Left lobe of liver (tissue), 2 donors: ENCODE results near the gene TGFB1I1. TPM values are rescaled to one million over a fixed set of nuclear protein-coding genes. Genes with fewer than 3 reads are reported as not detected.
"Not testable (repeated sequence)": the region's sequence is repeated elsewhere in the genome, so short reads cannot be mapped to it uniquely, and the experiment has no call there.

Experiments used
- ATAC-seq: fragments of 200-7000 bp; cut with Tn5 transposase; one replicate; pipeline ENCODE4 v1.9.1; 2020; ENCODE audit warnings: mild to moderate bottlenecking, moderate library complexity
- DNase-seq: peaks from one replicate; pipeline ENCODE4 v3.0.0-alpha.2; 2020; ENCODE audit warnings: low spot score
- total RNA-seq: library from RNA; stranded (reverse); gene quantifications from one replicate; pipeline ENCODE4 v1.2.1, GENCODE V29; 2021
- donor health status: DM: no; HTN: no; CAD: no; lungs with moderate emphysema.
- donor health status: DM: no; HTN: yes; CAD: no.

The TGFB1I1 gene
- total RNA-seq: 3.1 TPM

DNA sequence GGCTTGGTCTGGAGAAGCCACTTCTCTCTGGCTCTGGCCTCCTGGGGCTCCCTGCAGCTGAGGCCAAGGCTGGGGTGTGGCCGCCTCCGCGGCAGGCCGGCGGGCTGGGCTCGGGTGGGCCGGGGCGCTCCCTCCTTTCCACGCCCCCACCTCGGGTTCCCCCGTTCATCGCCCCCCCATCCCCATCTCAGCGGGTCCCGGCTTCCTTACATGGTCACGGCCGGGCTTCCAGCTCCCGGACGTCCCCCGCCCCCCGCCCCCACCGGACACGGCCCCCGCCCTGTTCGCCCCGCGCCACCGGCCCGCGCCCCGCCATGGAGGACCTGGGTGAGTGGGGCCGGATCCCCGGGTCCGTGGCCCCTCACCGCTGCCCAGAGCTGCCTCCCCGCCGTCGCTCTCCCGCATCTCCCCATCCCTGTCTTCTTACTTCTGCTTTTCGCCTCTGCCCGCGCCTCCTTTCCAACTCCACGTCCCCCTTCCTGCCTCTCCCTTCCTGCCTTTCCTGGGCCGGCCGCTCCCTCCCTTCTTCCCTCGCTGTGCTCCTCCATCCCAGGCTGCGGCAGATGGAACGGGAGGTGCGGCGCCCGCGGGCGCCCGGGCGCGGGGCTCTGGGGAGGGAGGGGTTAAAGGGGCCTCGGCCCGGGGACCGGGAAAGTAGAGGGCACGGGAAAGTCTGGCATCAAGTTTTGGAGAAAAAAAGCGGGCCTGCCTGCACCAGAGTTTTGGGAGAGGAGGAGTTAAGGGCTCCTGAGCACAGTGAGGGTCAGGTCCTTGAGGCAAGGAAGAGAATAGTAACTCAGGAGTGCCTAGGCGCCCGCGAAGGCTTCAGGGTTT, at the start of gene TGFB1I1:
TSS of gene TGFB1I1 (plus strand) at position 278 of the 834 bp plus-strand sequence. CDS start at position 315, 37 bp downstream.
- peak; percentile 3 for ATAC-seq
- DNase-seq: no peak

GRCh38 chr16:31423241-31423640, 48.7 kb upstream of the TGFB1I1 start:
- DNase-seq (no peak), ATAC-seq (no peak)

GRCh38 chr16:31423801-31424200, 48.2 kb upstream of the TGFB1I1 start:
- ATAC-seq: no peak
- no peak for DNase-seq

DNA sequence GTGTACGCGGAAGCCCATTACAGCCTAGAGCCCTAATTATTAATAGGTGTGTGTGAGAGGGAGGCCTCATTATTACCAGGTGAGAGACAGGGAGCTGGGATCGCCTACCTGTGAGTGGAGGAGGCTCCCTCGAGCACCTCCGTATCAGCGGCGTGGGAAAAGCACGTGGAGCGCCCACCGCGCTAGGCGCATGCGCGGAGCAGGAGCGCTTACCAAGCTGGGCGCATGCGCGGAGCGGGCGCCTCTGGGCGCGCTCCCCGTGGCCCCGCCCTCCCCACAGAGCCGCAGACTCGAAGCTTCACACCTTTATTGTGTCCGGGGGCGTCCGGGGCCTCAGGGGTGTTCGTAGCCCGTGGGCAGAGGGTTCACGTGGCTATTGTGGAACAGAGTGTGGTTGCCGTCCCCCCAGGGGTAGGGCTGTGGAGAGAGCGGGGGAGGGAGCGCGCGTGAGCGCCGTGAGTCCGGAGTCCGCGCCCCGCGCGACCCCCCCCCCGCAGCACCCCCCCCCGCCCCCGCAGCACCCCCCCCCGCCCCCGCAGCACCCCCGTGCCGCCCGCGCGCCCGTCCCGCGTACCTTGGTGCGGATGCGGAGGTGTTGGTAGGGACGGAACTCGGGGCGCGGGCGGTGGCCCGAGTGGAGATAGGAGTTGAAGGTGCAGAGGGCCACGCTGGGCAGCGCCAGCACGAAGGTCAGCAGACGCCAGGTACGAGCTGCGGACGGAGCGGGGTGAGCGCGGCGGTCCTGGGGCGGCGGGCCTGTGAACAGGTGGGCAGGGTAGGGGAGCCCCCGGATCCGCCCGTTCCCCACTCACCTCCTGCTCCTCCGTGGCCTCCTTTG, 44.3 kb upstream of the TGFB1I1 start:
- peak; percentile 82 for ATAC-seq
- peak; percentile 75 for DNase-seq

GRCh38 chr16:31428279-31428597, 43.7 kb upstream of the TGFB1I1 start, which contains the start of gene COX6A2:
Gene COX6A2, minus strand, starts transcription at chr16:31428360. Its CDS starts 35 bp downstream, at chr16:31428325.
- peak; percentile 56 for ATAC-seq
- DNase-seq: no peak

GRCh38 chr16:31428638-31429247, 43.2 kb upstream of the TGFB1I1 start:
- no peak for DNase-seq
- ATAC-seq: peak; percentile 8

GRCh38 chr16:31429314-31429713, 42.6 kb upstream of the TGFB1I1 start:
- ATAC-seq (no peak), DNase-seq (no peak)

GRCh38 chr16:31429796-31430195, 42.2 kb upstream of the TGFB1I1 start:
- no peak for DNase-seq
- no peak for ATAC-seq

GRCh38 chr16:31430380-31431052, 41.4 kb upstream of the TGFB1I1 start:
- DNase-seq: no peak
- ATAC-seq: no peak

DNA sequence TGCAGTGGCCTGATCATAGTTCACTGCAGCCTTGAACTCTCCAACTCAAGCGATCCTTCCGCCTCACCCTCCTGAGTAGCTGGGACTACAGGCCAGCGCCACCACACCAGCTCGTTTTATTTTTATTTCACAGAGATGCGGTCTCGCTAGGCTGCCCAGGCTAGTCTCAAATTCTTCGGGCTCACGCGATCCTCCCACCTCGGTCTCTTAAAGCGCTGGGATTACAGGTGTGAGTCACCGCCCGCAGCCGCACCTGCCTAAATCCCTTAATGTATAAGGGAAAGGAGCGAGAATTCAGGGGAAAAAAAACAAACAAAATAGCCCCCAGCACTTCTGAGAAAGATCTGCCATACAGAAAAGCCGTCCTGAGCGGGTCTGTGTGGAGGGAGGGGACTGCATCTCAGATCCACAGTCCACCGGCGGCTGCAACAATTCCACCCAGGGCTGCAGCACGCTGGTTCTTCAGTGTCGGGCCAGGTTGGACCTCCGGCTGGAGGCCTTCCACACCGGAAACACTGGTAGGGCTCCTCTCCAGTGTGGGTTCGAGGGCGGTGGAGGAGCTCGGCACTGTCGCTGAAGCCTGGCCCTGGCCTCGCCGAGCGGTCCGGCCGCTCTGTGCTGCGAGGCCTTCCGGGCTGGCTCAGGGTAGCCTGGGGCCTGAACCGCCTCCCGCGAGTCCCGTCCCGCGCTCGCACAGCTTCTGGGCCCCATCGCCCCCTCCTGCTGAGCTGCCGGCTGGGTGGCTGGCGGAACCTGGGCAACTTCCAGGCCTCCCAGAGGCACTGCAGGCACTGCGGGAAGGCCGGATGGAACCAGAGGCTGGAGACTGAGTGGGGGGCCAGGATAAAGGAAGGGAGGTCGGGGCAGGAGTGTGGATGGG, 36.4 kb upstream of the TGFB1I1 start:
- ATAC-seq (no peak), DNase-seq (no peak)

GRCh38 chr16:31436221-31437045, 35.5 kb upstream of the TGFB1I1 start:
- DNase-seq (no peak), ATAC-seq (no peak)

DNA sequence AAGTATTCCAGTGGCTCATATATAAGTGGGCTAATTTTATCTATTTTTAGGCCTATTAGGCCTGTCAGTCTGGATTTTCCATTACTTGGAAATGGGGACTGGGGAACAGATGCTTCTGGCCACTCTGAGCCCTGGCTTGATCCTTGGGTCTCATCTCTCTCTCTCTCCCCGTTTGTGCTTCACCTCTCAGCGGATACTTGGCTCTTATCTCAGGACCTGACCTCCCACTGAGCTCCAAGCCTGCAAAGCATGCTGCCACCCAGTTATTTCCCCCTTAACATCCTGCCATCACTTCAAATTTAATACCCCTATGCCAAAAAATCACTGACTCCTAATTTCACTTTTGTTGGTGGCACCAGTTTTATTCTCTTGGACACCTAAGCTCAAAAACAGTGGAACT, 33.5 kb upstream of the TGFB1I1 start:
- ATAC-seq: no peak
- no peak for DNase-seq

DNA sequence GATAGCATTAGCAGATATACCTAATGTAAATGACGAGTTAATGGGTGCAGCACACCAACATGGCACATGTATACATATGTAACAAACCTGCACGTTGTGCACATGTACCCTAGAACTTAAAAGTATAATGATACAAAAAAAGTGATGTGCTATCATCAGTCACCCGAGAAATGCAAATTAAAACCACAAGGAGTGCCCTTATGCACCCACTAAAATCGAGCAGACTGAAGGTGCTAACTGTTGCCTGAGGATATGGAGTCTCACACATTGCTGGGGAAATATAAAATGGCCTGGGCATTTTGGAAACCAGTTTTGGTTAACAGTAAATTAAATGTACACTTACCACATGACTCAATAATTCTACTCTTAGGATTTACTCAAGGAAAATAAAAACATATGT, 32.9 kb upstream of the TGFB1I1 start:
- ATAC-seq, DNase-seq: not testable (repeated sequence)

GRCh38 chr16:31439519-31439918, 32.4 kb upstream of the TGFB1I1 start:
- DNase-seq: no peak

DNA sequence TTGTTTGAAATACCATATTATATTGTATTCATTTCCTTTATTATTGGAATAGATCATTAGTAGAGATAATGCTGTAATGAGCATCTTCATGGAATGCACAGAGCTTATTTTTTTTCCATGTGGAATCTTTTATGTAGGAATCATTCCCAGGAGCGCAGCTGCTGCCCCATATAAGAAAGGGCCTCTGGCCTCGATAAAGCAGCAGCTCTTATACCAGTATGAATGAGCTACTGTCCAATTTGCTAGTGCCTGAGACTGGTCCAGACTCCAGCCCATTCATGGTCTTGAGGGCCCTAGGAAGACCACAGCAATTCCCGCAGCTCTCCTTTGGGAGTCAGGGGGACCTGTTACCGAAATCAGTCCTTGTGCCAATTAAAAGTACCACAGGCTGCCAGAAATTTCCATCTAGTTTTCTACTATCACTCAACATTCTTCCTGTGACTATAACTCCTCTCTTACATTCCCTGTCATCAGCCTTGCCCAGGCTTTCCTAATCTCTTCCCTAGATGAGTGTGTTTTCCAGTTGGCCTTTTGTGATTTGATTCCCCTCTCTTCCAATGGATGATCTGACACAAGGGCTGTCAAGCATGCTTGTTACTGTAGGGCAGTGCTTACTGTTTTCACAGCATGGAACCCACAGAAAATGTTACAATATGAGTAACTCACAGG, 31.3 kb upstream of the TGFB1I1 start:
- no peak for ATAC-seq
- no peak for DNase-seq

More at GRCh38 chr16:31439519-31439918, 32.4 kb upstream of the TGFB1I1 start:
- ATAC-seq: no peak

DNA sequence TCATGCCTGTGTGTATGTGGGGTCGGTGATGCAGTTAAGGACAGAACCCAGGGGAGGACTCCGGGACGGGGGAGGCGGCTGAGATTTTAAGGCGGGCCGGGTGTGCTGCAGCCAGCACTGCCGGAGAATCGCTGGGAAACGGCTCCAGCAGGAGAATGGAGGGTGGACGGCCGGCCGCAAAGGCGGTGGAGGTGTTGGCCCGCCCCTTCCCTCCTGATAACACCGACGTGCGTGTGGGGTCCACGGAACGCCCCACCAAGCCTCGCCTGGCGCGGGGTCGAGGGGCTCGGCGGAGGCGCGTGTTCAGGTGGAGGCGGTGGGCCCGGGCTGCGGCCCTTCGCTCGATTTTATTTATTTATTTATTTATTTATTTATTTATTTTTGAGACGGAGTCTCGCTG, 30.0 kb upstream of the TGFB1I1 start:
- DNase-seq (no peak), ATAC-seq (no peak)

DNA sequence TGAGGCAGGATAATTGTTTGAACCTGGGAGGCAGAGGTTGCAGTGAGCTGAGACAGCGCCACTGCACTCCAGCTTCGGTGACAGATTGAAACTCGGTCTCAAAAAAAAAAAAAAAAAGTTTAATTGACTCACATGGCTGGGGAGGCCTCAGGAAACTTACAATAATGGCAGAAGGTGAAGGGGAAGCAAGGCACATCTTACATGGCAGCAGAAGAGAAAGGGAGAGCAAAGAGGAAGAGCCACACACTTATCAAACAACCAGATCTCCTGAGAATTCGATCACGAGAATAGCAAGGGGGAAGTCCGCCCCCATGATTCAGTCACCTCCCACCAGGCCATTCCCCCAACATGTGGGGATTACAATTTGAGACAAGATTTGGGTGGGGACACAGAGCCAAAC, 26.0 kb upstream of the TGFB1I1 start:
- not testable (repeated sequence) for DNase-seq, ATAC-seq

GRCh38 chr16:31451201-31451600, 20.8 kb upstream of the TGFB1I1 start:
- no peak for DNase-seq

More at GRCh38 chr16:31451201-31451600, 20.8 kb upstream of the TGFB1I1 start:
- no peak for ATAC-seq
